ENCODE measurements around the gene ESM1. TPM values are rescaled to one million over a fixed set of nuclear protein-coding genes. Genes with fewer than 3 reads are reported as not detected.

The ESM1 gene
- total and polyA plus RNA-seq, 2 of the 8 experiments (the other 6 are each of a cell fraction or from before 2014, with no cell fraction given) = not detected

GRCh38 chr5:54997081-54997480 lies 11.7 kb upstream of the ESM1 start:
- ChIA-PET POLR2A (ENCODE audit: partially characterized antibody) (no interaction called here), CTCF (ENCODE audit: partially characterized antibody) (interaction anchor here (1.0 to 1.2 kb wide), 2 partner anchors 53 to 227 kb away, joined by 3 read pairs; no protein-coding TSS in a partner anchor)
- Histone ChIP-seq H3K23me2 (ENCODE audit: low read depth, low read length) (no peaks in the 10 kb centered on the region), H2BK120ac (replicated peaks; ENCODE audit: low read depth, low read length) (no peak overlapping the region), H3K79me2 (ENCODE audit: control insufficient read depth in 1 of 2, insufficient read depth in 2 of 2, low read length in 2 of 2) (no peaks in the 10 kb centered on the region), H2AFZ (ENCODE audit: low read length) (peak overlapping the region; percentile 83; the same call in 1 of the 2 replicates), H3K4me1 (replicated peaks in 1 of 4; ENCODE audit: control insufficient read depth in 3 of 4, insufficient read depth in 4 of 4, low read length in 3 of 4) (peaks cover 0 to 11% (median 1%) of the 10 kb centered on the region in 4 experiments; a peak in 3 of 7 replicates), H2BK5ac (ENCODE audit: low read depth, low read length) (no peak overlapping the region), H3K56ac (replicated peaks; ENCODE audit: insufficient read length, low read depth, low read length) (no peak overlapping the region), H3K23ac (ENCODE audit: insufficient read length) (no peak overlapping the region), H3K4ac (replicated peaks; ENCODE audit: insufficient read length, low read depth, low read length) (no peak overlapping the region), H4K5ac (ENCODE audit: insufficient read length, low read depth, low read length) (no peak overlapping the region), H3K79me1 (ENCODE audit: low read depth, low read length) (no peaks in the 10 kb centered on the region), H3K4me3 (ENCODE audit: extremely low read depth in 1 of 4, insufficient read depth in 2 of 4, low read depth in 3 of 4, low read length in 4 of 4) (no peak overlapping the region), H2BK12ac (ENCODE audit: low read depth, low read length) (no peak overlapping the region; the same call in 1 of the 2 replicates), H4K20me1 (replicated peaks in 1 of 2; ENCODE audit: control insufficient read depth in 1 of 2, insufficient read depth in 2 of 2, low read length in 2 of 2) (no peaks in the 10 kb centered on the region), H3K14ac (ENCODE audit: insufficient read length) (no peak overlapping the region), H2AK5ac (ENCODE audit: low read depth, low read length) (no peak overlapping the region), H3K4me2 (ENCODE audit: insufficient read depth in 1 of 2, low read depth in 2 of 2, low read length in 2 of 2) (no peak overlapping the region), H2BK15ac (ENCODE audit: low read length) (no peak overlapping the region), H3K18ac (ENCODE audit: extremely low read depth, low read length) (no peak overlapping the region), H4K91ac (replicated peaks; ENCODE audit: insufficient read length, low read length) (no peak overlapping the region), H3K9me3 (ENCODE audit: insufficient read depth in 2 of 2, low read depth in 1 of 2, low read length in 1 of 2) (no peaks in the 10 kb centered on the region), H3K36me3 (ENCODE audit: control insufficient read depth in 2 of 4, insufficient read depth in 4 of 4, low read length in 3 of 4) (no peaks in the 10 kb centered on the region), H4K8ac (ENCODE audit: extremely low read depth, insufficient read depth, low read length) (no peak overlapping the region), H3K9ac (replicated peaks in 1 of 4; ENCODE audit: extremely low read depth in 1 of 4, low read depth in 3 of 4, low read length in 3 of 4) (no peak overlapping the region), H3K27me3 (replicated peaks in 1 of 4; ENCODE audit: control insufficient read depth in 3 of 4, extremely low read depth in 1 of 4, insufficient read depth in 3 of 4, low read length in 3 of 4) (no peaks in the 10 kb centered on the region), H2BK20ac (ENCODE audit: low read length) (no peak overlapping the region), H3K27ac (ENCODE audit: low read depth, low read length) (no peak overlapping the region)
- DNase-seq (ENCODE audit: low read depth in 1 of 2, low spot score in 2 of 2) = no peak
- no peak for FAIRE-seq
- TF ChIP-seq CREB1 (IDR thresholded peaks at IDR 0.05) = no peak
- TF ChIP-seq GABPA (IDR thresholded peaks at IDR 0.05; ENCODE audit: borderline replicate concordance, insufficient read depth, low read length) = no peak
- no peak for TF ChIP-seq YY1 (IDR thresholded peaks at IDR 0.05; ENCODE audit: low read depth, low read length)
- TF ChIP-seq SUZ12 (IDR thresholded peaks at IDR 0.05; ENCODE audit: low read length) = no peak
- TF ChIP-seq ZNF274 (IDR thresholded peaks at IDR 0.05; ENCODE audit: borderline replicate concordance, extremely low read depth, low read length) = no peak
- no peak for TF ChIP-seq RAD21 (IDR thresholded peaks at IDR 0.05 in 1 of 2, conservative IDR thresholded peaks at IDR 0.05 in 1 of 2; ENCODE audit: low read depth in 2 of 2, low read length in 2 of 2)
- TF ChIP-seq JUND (IDR thresholded peaks at IDR 0.05; ENCODE audit: low read length) = no peak
- TF ChIP-seq SRF (IDR thresholded peaks at IDR 0.05; ENCODE audit: low read depth, low read length) = no peak
- WGBS, 2 experiments (ENCODE audit: extremely low coverage in 1 of 2, insufficient coverage in 1 of 2, insufficient read length in 1 of 2, insufficient replicate concordance in 2 of 2, low coverage in 1 of 2, low lambda C conversion rate in 2 of 2, missing lambda C conversion rate in 1 of 2) = 89% methylated on average over 2 of the region's 2 CpGs; no CpG with 5 or more reads in 1 of the 2 experiments

Measured in H1 (cell line).